ENCODE measurements around the gene AOC1. TPM values are rescaled to one million over a fixed set of nuclear protein-coding genes. Genes with fewer than 3 reads are reported as not detected.

AOC1 gene
- polyA plus RNA-seq, 4 donors = 72.7 to 325 (median 173) TPM

- Histone ChIP-seq H3K27me3 (ENCODE audit: control insufficient read depth in 3 of 3, insufficient read depth in 3 of 3, low read length in 3 of 3) (peaks cover 0 to 2% (median 0%) of the 10 kb centered on the region in 3 donors), H3K4me3 (ENCODE audit: low read depth in 1 of 3, low read length in 3 of 3) (no peak overlapping the region), H3K36me3 (ENCODE audit: control insufficient read depth in 3 of 3, insufficient read depth in 2 of 3, low read depth in 1 of 3, low read length in 3 of 3) (no peaks in the 10 kb centered on the region), H3K9me3 (ENCODE audit: control insufficient read depth in 2 of 2, insufficient read depth in 1 of 2, low read depth in 1 of 2, low read length in 1 of 2) (peaks cover 1 to 8% of the 10 kb centered on the region in 2 donors), H3K4me1 (ENCODE audit: control insufficient read depth in 3 of 3, insufficient read depth in 2 of 3, low read depth in 1 of 3, low read length in 2 of 3) (peaks cover 0 to 3% (median 0%) of the 10 kb centered on the region in 3 donors), H3K27ac (ENCODE audit: low read depth in 1 of 3, low read length in 2 of 3) (no peak overlapping the region)
- DNase-seq = no peak
- WGBS, 3 donors = 89 to 96% (median 93%) methylated on average over 1 of the region's 1 CpG
- no peak for FAIRE-seq
Observed at GRCh38 chr7:150881189-150881588, 28.9 kb downstream of the AOC1 start.

- Histone ChIP-seq H3K4me1 (ENCODE audit: control insufficient read depth in 3 of 3, insufficient read depth in 2 of 3, low read depth in 1 of 3, low read length in 2 of 3) (no peaks in the 10 kb centered on the region), H3K36me3 (ENCODE audit: control insufficient read depth in 3 of 3, insufficient read depth in 2 of 3, low read depth in 1 of 3, low read length in 3 of 3) (no peaks in the 10 kb centered on the region), H3K4me3 (ENCODE audit: low read depth in 1 of 3, low read length in 3 of 3) (no peak overlapping the region), H3K27me3 (ENCODE audit: control insufficient read depth in 3 of 3, insufficient read depth in 3 of 3, low read length in 3 of 3) (no peaks in the 10 kb centered on the region), H3K9me3 (ENCODE audit: control insufficient read depth in 2 of 2, insufficient read depth in 1 of 2, low read depth in 1 of 2, low read length in 1 of 2) (peaks cover 0 to 18% of the 10 kb centered on the region in 2 donors), H3K27ac (ENCODE audit: low read depth in 1 of 3, low read length in 2 of 3) (no peak overlapping the region)
- DNase-seq (no peak), FAIRE-seq (no peak)
- WGBS, 3 donors = 91 to 95% (median 92%) methylated on average over 2 of the region's 2 CpGs
Observed at GRCh38 chr7:150890853-150891584, 38.7 kb downstream of the AOC1 start.

GRCh38 chr7:150891740-150892139, 39.4 kb downstream of the AOC1 start:
- Histone ChIP-seq H3K36me3 (ENCODE audit: control insufficient read depth in 3 of 3, insufficient read depth in 2 of 3, low read depth in 1 of 3, low read length in 3 of 3) (no peaks in the 10 kb centered on the region), H3K27me3 (ENCODE audit: control insufficient read depth in 3 of 3, insufficient read depth in 3 of 3, low read length in 3 of 3) (no peaks in the 10 kb centered on the region), H3K9me3 (ENCODE audit: control insufficient read depth in 2 of 2, insufficient read depth in 1 of 2, low read depth in 1 of 2, low read length in 1 of 2) (peaks cover 0 to 18% of the 10 kb centered on the region in 2 donors), H3K4me3 (ENCODE audit: low read depth in 1 of 3, low read length in 3 of 3) (no peak overlapping the region), H3K4me1 (ENCODE audit: control insufficient read depth in 3 of 3, insufficient read depth in 2 of 3, low read depth in 1 of 3, low read length in 2 of 3) (no peaks in the 10 kb centered on the region), H3K27ac (ENCODE audit: low read depth in 1 of 3, low read length in 2 of 3) (no peak overlapping the region)
- DNase-seq = no peak
- WGBS, 3 donors = 88 to 96% (median 90%) methylated on average over 5 of the region's 5 CpGs
- no peak for FAIRE-seq

GRCh38 chr7:150895809-150896208, 43.5 kb downstream of the AOC1 start:
- H3K27me3 ChIP-seq (ENCODE audit: control insufficient read depth in 3 of 3, insufficient read depth in 3 of 3, low read length in 3 of 3) = peaks cover 0 to 2% (median 0%) of the 10 kb centered on the region in 3 donors
- DNase-seq = no peak
- no peak for FAIRE-seq
- 59 to 70% (median 65%) methylated on average over 2 of the region's 2 CpGs for WGBS, 3 donors
- no peak overlapping the region for H3K4me3 ChIP-seq (ENCODE audit: low read depth in 1 of 3, low read length in 3 of 3)
- H3K4me1 ChIP-seq (ENCODE audit: control insufficient read depth in 3 of 3, insufficient read depth in 2 of 3, low read depth in 1 of 3, low read length in 2 of 3) = peaks cover 0 to 15% (median 0%) of the 10 kb centered on the region in 3 donors
- H3K36me3 ChIP-seq (ENCODE audit: control insufficient read depth in 3 of 3, insufficient read depth in 2 of 3, low read depth in 1 of 3, low read length in 3 of 3) = no peaks in the 10 kb centered on the region
- peaks cover 0 to 11% of the 10 kb centered on the region in 2 donors for H3K9me3 ChIP-seq (ENCODE audit: control insufficient read depth in 2 of 2, insufficient read depth in 1 of 2, low read depth in 1 of 2, low read length in 1 of 2)
- no peak overlapping the region for H3K27ac ChIP-seq (ENCODE audit: low read depth in 1 of 3, low read length in 2 of 3)

- DNase-seq (no peak), FAIRE-seq (no peak)
- peak overlapping the region in 1 of 3 donors; percentile 75 for H3K27ac ChIP-seq (ENCODE audit: low read depth in 1 of 3, low read length in 2 of 3)
- peaks cover 0 to 23% (median 0%) of the 10 kb centered on the region in 3 donors for H3K4me1 ChIP-seq (ENCODE audit: control insufficient read depth in 3 of 3, insufficient read depth in 2 of 3, low read depth in 1 of 3, low read length in 2 of 3)
- H3K36me3 ChIP-seq (ENCODE audit: control insufficient read depth in 3 of 3, insufficient read depth in 2 of 3, low read depth in 1 of 3, low read length in 3 of 3) = no peaks in the 10 kb centered on the region
- WGBS, 3 donors = 69 to 72% (median 70%) methylated on average over 9 to 10 of the region's 10 CpGs
- peaks cover 0 to 11% of the 10 kb centered on the region in 2 donors for H3K9me3 ChIP-seq (ENCODE audit: control insufficient read depth in 2 of 2, insufficient read depth in 1 of 2, low read depth in 1 of 2, low read length in 1 of 2)
- peaks cover 0 to 2% (median 0%) of the 10 kb centered on the region in 3 donors for H3K27me3 ChIP-seq (ENCODE audit: control insufficient read depth in 3 of 3, insufficient read depth in 3 of 3, low read length in 3 of 3)
- no peak overlapping the region for H3K4me3 ChIP-seq (ENCODE audit: low read depth in 1 of 3, low read length in 3 of 3)
Observed at GRCh38 chr7:150896562-150897209, 44.4 kb downstream of the AOC1 start.

GRCh38 chr7:150897502-150898474, 45.5 kb downstream of the AOC1 start:
- no peak overlapping the region for H3K4me3 ChIP-seq (ENCODE audit: low read depth in 1 of 3, low read length in 3 of 3)
- H3K27ac ChIP-seq (ENCODE audit: low read depth in 1 of 3, low read length in 2 of 3) = peak overlapping the region in 1 of 3 donors; percentile 75
- H3K36me3 ChIP-seq (ENCODE audit: control insufficient read depth in 3 of 3, insufficient read depth in 2 of 3, low read depth in 1 of 3, low read length in 3 of 3) = no peaks in the 10 kb centered on the region
- no peak for DNase-seq
- peaks cover 0 to 10% of the 10 kb centered on the region in 2 donors for H3K9me3 ChIP-seq (ENCODE audit: control insufficient read depth in 2 of 2, insufficient read depth in 1 of 2, low read depth in 1 of 2, low read length in 1 of 2)
- FAIRE-seq = no peak
- 49 to 55% (median 55%) methylated on average over 22 of the region's 22 CpGs for WGBS, 3 donors
- peaks cover 0 to 33% (median 3%) of the 10 kb centered on the region in 3 donors for H3K4me1 ChIP-seq (ENCODE audit: control insufficient read depth in 3 of 3, insufficient read depth in 2 of 3, low read depth in 1 of 3, low read length in 2 of 3)
- H3K27me3 ChIP-seq (ENCODE audit: control insufficient read depth in 3 of 3, insufficient read depth in 3 of 3, low read length in 3 of 3) = peaks cover 0 to 2% (median 0%) of the 10 kb centered on the region in 3 donors

- H3K27me3 ChIP-seq (ENCODE audit: control insufficient read depth in 3 of 3, insufficient read depth in 3 of 3, low read length in 3 of 3) = peaks cover 0 to 2% (median 0%) of the 10 kb centered on the region in 3 donors
- FAIRE-seq (no peak), DNase-seq (peak; percentile 63 to 78)
- no peak overlapping the region for H3K4me3 ChIP-seq (ENCODE audit: low read depth in 1 of 3, low read length in 3 of 3)
- peaks cover 0 to 34% (median 3%) of the 10 kb centered on the region in 3 donors for H3K4me1 ChIP-seq (ENCODE audit: control insufficient read depth in 3 of 3, insufficient read depth in 2 of 3, low read depth in 1 of 3, low read length in 2 of 3)
- WGBS, 3 donors = 7 to 12% (median 9%) methylated on average over 22 of the region's 22 CpGs
- H3K27ac ChIP-seq (ENCODE audit: low read depth in 1 of 3, low read length in 2 of 3) = peak overlapping the region in 1 of 3 donors; percentile 38
- no peaks in the 10 kb centered on the region for H3K36me3 ChIP-seq (ENCODE audit: control insufficient read depth in 3 of 3, insufficient read depth in 2 of 3, low read depth in 1 of 3, low read length in 3 of 3)
- H3K9me3 ChIP-seq (ENCODE audit: control insufficient read depth in 2 of 2, insufficient read depth in 1 of 2, low read depth in 1 of 2, low read length in 1 of 2) = peaks cover 0 to 3% of the 10 kb centered on the region in 2 donors
Observed at GRCh38 chr7:150898475-150899011, 46.2 kb downstream of the AOC1 start.
